ENCODE data around the gene RGSL1. TPM values are rescaled to one million over a fixed set of nuclear protein-coding genes. Genes with fewer than 3 reads are reported as not detected.
A peak's percentile ranks its signal among the peaks of the same experiment; 100 is the strongest.
"Not testable (repeated sequence)": the region's sequence is repeated elsewhere in the genome, so short reads cannot be mapped to it uniquely, and the experiment has no call there.

Gene RGSL1
- total RNA-seq, 2 donors from 2014 or later, result not detected

GRCh38 chr1:182442333-182442732 is 7.6 kb upstream of the RGSL1 start:
- DNase-seq, result no peak
- intact Hi-C loops (cut with DNase I, micrococcal nuclease), result no loop called here
- ATAC-seq, result no peak

GRCh38 chr1:182444497-182444896 is 5.4 kb upstream of the RGSL1 start:
- DNase-seq (no peak), ATAC-seq (no peak)
- intact Hi-C loops (cut with DNase I, micrococcal nuclease), result no loop called here

DNA sequence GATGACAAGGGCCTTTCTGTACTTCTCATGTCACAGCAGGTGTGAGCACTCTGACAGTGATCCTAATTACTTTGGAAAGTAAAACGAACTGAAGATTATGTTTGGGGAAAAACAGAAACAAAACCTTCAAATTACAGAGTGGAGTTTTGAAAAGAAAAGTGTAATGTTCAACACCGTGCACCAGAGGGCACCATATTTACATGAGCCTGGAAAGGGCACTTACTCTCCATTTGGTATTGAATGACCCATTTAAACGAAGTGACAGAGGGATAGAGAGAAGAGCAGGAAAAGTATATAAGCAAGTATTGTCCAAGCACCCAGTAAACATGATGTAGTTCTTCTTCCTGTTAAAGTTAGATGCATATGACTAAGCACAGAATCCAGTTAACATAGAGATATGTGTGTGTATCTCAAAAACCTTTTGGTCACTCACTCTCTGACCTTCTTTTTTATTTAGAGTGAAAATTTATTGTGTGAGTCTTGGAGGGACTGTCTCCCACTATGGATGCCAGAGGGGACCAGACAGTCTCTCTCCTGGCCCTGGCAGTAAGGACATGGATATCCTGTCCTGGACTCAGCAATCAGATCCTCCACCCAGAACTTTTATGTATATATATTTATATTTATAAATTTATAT is 3.8 kb upstream of the RGSL1 start:
- DNase-seq (peak in 1 of 2 donors; percentile 9), ATAC-seq (peak; percentile 77)
- intact Hi-C loops (cut with DNase I, micrococcal nuclease), result loop anchor here in 1 of 2 donors (5.0 kb wide), 1 partner anchor 341 kb away; the partner anchor contains the start of gene NPL

GRCh38 chr1:182447124-182447523 is 2.8 kb upstream of the RGSL1 start:
- not testable (repeated sequence) for DNase-seq, ATAC-seq
- intact Hi-C loops (cut with DNase I, micrococcal nuclease), result loop anchor here in 1 of 2 donors (5.0 kb wide), 1 partner anchor 340 kb away; the partner anchor contains the start of gene NPL

DNA sequence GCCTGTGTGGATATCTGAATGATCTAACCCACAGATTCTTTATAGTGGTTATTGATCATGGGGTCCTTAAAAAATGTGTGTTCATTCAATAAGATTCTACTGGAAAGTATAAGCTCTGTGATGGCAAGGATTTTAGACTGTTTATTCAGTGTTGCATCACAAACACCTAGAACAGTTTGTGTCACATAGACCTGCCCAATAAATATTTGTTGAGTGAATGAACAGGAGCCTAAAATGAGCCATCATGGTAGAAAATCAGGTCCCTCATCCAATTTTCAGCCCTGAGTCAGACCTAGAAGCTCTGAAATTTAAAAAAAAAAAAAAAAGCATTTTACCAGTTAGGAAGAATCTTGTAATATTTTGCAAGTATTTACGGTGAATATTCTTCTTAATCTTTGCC is 2.3 kb upstream of the RGSL1 start:
- DNase-seq, result no peak
- intact Hi-C loops (cut with DNase I, micrococcal nuclease), result loop anchor here in 1 of 2 donors (5.0 kb wide), 1 partner anchor 340 kb away; the partner anchor contains the start of gene NPL
- no peak for ATAC-seq

GRCh38 chr1:182453631-182454030 is 3.7 kb downstream of the RGSL1 start:
- ATAC-seq (no peak), DNase-seq (no peak)
- intact Hi-C loops (cut with DNase I, micrococcal nuclease), result no loop called here

GRCh38 chr1:182457844-182458243 is 7.9 kb downstream of the RGSL1 start:
- ATAC-seq, result no peak
- DNase-seq, result no peak
- intact Hi-C loops (cut with DNase I, micrococcal nuclease), result no loop called here

DNA sequence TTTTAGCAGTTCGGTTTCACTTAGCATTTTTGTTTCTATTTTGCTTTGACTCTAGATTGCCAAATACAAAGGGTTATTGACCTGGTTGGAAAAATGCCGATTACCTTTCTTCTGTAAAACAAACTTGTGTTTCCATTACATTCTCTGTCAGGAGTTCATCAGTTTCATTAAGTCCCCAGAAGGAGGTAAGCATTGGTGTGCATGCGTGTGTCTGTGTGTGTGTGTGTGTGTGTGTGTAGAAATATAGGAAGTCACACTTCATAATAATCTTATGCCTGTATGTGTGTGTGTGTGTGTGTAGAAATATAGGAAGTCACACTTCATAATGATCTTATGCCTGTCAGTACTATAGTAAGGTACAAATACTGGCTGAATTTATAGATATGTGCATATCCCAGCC is 10.0 kb downstream of the RGSL1 start:
- intact Hi-C loops (cut with DNase I, micrococcal nuclease), result no loop called here
- ATAC-seq (no peak), DNase-seq (no peak)

- intact Hi-C loops (cut with DNase I, micrococcal nuclease), result no loop called here
- DNase-seq (no peak), ATAC-seq (no peak)
Measured at GRCh38 chr1:182460550-182460951, 10.6 kb downstream of the RGSL1 start.

- ATAC-seq, result no peak
- intact Hi-C loops (cut with DNase I, micrococcal nuclease), result no loop called here
- no peak for DNase-seq
Measured at GRCh38 chr1:182473556-182473955, 23.6 kb downstream of the RGSL1 start.

- ATAC-seq, result no peak
- intact Hi-C loops (cut with DNase I, micrococcal nuclease), result no loop called here
- no peak for DNase-seq
Measured at GRCh38 chr1:182476625-182477024, 26.7 kb downstream of the RGSL1 start.

DNA sequence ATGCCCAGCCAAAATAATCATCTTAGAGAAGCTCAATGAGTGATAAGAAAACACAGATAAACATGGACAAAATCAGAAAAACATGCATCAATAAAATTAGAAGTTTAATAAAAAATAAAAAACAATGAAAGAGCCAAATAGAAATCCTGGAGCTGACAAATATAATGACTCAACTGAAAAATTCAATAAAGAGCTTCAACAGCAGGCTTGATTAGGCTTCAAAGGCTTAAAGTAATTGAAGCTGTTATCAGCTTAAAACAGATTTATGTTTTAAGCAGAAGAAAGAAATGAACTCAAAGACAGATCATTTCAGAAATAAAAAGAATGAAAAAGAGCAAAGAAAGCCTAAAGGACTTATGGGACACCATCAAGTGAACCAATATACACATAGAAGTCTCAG is 28.3 kb downstream of the RGSL1 start:
- intact Hi-C loops (cut with DNase I, micrococcal nuclease), result no loop called here
- no peak for ATAC-seq
- DNase-seq, result no peak

DNA sequence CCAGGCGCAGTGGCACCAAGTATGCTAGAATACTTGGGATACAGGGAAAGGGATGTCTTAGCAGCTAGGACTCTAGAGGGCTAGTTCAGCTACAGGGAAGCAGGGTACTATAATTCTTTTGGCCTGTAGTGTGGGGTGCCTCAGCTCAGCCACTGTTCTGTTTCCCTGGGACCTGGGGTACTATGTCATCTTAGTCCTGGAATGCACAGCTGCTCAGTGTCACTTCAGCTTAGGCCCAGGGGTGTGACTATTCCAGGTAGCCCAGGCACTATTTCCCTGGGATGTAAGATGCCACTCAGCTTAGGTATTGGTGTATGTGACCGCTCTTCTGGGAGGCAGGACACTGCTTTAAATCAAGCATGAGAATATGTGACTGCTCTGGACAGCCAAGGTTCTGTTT is 34.1 kb downstream of the RGSL1 start:
- DNase-seq, result no peak
- no peak for ATAC-seq
- intact Hi-C loops (cut with DNase I, micrococcal nuclease), result no loop called here

DNA sequence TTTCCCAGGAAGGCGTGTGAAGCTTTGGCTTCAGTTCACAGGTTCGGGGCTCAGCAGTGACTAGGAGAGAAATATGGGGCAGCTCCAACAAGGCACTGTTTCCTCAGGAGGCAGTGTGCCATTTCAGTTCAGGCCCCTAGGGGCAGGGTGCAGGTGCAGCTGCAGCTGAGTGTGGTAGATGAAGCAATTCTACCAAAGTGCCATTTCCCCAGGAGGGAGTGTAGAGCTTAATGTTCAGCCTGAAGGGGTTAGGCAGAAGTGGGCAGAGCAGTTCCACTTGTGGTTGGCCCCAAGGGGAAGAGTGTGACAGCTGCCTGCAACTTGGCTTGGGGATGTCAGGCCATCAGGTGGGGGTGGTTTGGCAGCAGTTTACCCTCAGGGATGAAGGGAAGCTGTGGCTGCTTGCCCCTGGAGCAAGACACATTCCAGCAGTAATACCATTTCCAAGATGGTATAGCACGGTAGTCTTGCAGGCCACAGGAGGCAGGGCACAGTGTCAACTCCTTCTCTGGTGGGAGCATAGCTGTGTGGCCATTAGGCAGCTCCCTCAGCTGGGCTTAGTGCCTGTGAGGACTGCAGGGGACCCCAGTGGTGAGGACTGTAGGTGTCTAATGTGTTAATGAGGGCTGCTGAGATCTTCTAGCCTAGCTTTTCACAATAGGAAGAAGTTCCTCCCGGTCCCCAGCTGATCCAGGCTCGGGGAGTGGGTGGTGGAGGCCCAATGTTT is 34.7 kb downstream of the RGSL1 start:
- peak; percentile 71 for ATAC-seq
- peak in 1 of 2 donors; percentile 5 for DNase-seq
- intact Hi-C loops (cut with DNase I, micrococcal nuclease), result no loop called here

GRCh38 chr1:182485861-182486260 is 35.9 kb downstream of the RGSL1 start:
- DNase-seq (no peak), ATAC-seq (peak; percentile 24)
- intact Hi-C loops (cut with DNase I, micrococcal nuclease), result no loop called here

DNA sequence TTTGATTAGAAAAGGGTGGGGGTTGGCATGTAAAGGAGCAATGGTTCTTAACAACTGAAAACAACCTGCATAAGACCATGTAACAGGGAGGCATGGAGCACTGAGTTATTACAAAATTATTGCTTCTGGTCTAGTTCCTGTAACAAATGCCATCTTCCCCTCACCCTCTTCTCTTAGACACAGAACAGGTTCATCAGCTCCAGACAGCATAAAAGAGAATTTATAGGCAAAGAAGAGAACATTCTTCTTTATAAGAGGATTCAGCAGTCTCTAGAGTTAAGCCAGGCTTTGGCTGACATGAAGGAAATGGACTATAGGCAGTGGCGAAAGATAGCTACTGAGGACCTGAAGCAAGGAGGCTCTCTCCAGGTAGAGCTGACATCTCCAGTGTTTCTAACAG is 38.9 kb downstream of the RGSL1 start:
- ATAC-seq, result no peak

DNA sequence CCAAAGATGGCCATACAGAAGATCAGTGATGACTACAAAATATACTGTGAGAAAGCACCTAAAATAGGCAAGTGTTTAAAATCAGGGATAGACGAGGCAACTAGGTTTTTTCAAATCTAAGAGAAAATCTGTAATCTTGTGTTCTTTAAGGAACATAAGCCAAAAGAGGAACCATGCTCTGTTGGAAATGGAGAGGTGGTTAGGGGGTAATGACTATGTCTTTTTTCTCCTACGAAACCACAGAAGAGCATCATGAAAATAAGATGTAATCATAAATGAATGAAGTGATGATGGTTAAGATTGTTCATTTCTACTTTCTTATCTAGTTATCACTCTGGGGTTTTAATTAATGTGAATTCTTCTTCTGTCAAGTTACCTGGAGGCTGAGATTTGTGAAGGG is 43.1 kb downstream of the RGSL1 start:
- ATAC-seq (no peak), DNase-seq (no peak)
- intact Hi-C loops (cut with DNase I, micrococcal nuclease), result no loop called here

More for the DNA sequence above, 38.9 kb downstream of the RGSL1 start:
- DNase-seq, result no peak
- intact Hi-C loops (cut with DNase I, micrococcal nuclease), result no loop called here

- ATAC-seq, result no peak
- intact Hi-C loops (cut with DNase I, micrococcal nuclease), result no loop called here
- DNase-seq, result no peak
Measured at GRCh38 chr1:182495002-182495401, 45.1 kb downstream of the RGSL1 start.

GRCh38 chr1:182495693-182496092 is 45.7 kb downstream of the RGSL1 start:
- intact Hi-C loops (cut with DNase I, micrococcal nuclease), result no loop called here
- ATAC-seq (peak; percentile 82), DNase-seq (no peak)

DNA sequence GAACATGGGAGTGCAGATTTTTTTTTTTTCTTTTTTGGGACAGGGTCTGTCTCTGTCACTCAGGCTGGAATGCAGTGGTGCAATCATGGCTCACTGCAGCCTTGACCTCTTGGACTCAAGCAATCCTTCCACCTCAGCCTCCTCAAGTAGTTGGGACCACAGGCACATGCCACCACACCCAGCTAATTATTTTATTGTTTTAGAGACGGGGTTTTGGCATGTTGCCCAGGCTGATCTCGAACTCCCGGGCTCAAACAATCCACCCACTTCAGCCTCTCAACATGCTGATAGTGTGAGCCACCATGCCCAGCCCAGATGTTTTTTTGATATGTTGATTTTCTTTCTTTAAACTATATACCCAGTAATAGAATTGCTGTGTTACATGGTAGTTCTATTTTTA is 57.7 kb downstream of the RGSL1 start:
- intact Hi-C loops (cut with DNase I, micrococcal nuclease), result no loop called here
- peak; percentile 99 for ATAC-seq
- peak; percentile 78 to 81 for DNase-seq
